HepG2 (cell line): ENCODE measurements around the gene ATRAID. TPM values are rescaled to one million over a fixed set of nuclear protein-coding genes. Genes with fewer than 3 reads are reported as not detected.

ENCODE experiments used
- CREB1 ChIP-seq, 2 experiments: fragments of 450-650 bp in 1 of 2; IDR thresholded peaks; 2 replicates each; pipeline ENCODE4 v1.6.1; 2016 to 2017; ENCODE audit warnings: control low read depth in 1 of 2, mild to moderate bottlenecking in 1 of 2, missing compliant biosample characterization in 1 of 2, missing genetic modification characterization in 1 of 2
- DNMT1 ChIP-seq: sonication (generic); formaldehyde crosslinking; IDR thresholded peaks from 2 replicates; pipeline ENCODE4 v1.5.1; 2020; ENCODE audit warnings: mild to moderate bottlenecking, missing genetic modification reagents
- HES4 ChIP-seq: sonication (generic); formaldehyde crosslinking; IDR thresholded peaks from 2 replicates; pipeline ENCODE4 v1.9.0; 2021; ENCODE audit warnings: mild to moderate bottlenecking, missing genetic modification reagents, borderline replicate concordance
- IRX3 ChIP-seq: sonication (generic); formaldehyde crosslinking; IDR thresholded peaks from 2 replicates; pipeline ENCODE4 v1.8.1; 2023; ENCODE audit warnings: mild to moderate bottlenecking, low read depth, missing genetic modification reagents, borderline replicate concordance
- KAT8 ChIP-seq: IDR thresholded peaks from 2 replicates; pipeline ENCODE4 v1.6.1; 2016; ENCODE audit warnings: missing genetic modification reagents, missing compliant biosample characterization
- KLF11 ChIP-seq: IDR thresholded peaks from 2 replicates; pipeline ENCODE4 v1.6.1; 2016; ENCODE audit warnings: missing compliant biosample characterization
- MIER2 ChIP-seq: IDR thresholded peaks from 2 replicates; pipeline ENCODE4 v1.6.1; 2016; ENCODE audit warnings: missing biosample characterization, missing genetic modification reagents
- NR1H2 ChIP-seq: sonication (generic); formaldehyde crosslinking; IDR thresholded peaks from 2 replicates; pipeline ENCODE4 v1.8.1; 2022; ENCODE audit warnings: low read depth, missing genetic modification reagents, borderline replicate concordance
- NR2F6 ChIP-seq, 2 experiments: IDR thresholded peaks; 2 replicates each; pipeline ENCODE4 v1.6.1; 2016; ENCODE audit warnings: antibody characterized with exemption in 1 of 2, mild to moderate bottlenecking in 1 of 2
- PAWR ChIP-seq: sonication (generic); formaldehyde crosslinking; IDR thresholded peaks from 2 replicates; pipeline ENCODE4 v1.4.0; 2020; ENCODE audit warnings: missing genetic modification reagents, mild to moderate bottlenecking, borderline replicate concordance
- PAX8 ChIP-seq: sonication (generic); formaldehyde crosslinking; IDR thresholded peaks from 2 replicates; pipeline ENCODE4 v1.8.0; 2022; ENCODE audit warnings: mild to moderate bottlenecking, missing genetic modification reagents, borderline replicate concordance
- POLR2G ChIP-seq: fragments of 200-400 bp; formaldehyde crosslinking; IDR thresholded peaks from 2 replicates; pipeline ENCODE4 v1.6.1; 2018; ENCODE audit warnings: mild to moderate bottlenecking, low read depth, low read length, moderate library complexity
- RAD21 ChIP-seq: fragments of 450-650 bp; formaldehyde crosslinking; IDR thresholded peaks from 2 replicates; pipeline ENCODE4 v1.5.0; 2020; ENCODE audit warnings: mild to moderate bottlenecking
- RNF2 ChIP-seq: fragments of 450-650 bp; conservative IDR thresholded peaks from 2 replicates; pipeline ENCODE4 v1.6.1; 2016; ENCODE audit warnings: low read depth
- SPEN ChIP-seq: sonication (generic); formaldehyde crosslinking; IDR thresholded peaks from 2 replicates; pipeline ENCODE4 v1.5.1; 2020; ENCODE audit warnings: low read depth, mild to moderate bottlenecking, missing genetic modification reagents
- ZNF205 ChIP-seq: IDR thresholded peaks from 2 replicates; pipeline ENCODE4 v1.6.1; 2018; ENCODE audit warnings: missing biosample characterization, missing genetic modification reagents
- ZNF230 ChIP-seq: sonication (generic); formaldehyde crosslinking; IDR thresholded peaks from 2 replicates; pipeline ENCODE4 v1.4.0; 2020; ENCODE audit warnings: mild to moderate bottlenecking, missing genetic modification reagents
- ZNF547 ChIP-seq: sonication (generic); formaldehyde crosslinking; IDR thresholded peaks from 2 replicates; pipeline ENCODE4 v1.5.1; 2020; ENCODE audit warnings: mild to moderate bottlenecking, missing genetic modification reagents
- ZNF563 ChIP-seq: sonication (generic); formaldehyde crosslinking; IDR thresholded peaks from 2 replicates; pipeline ENCODE4 v1.8.0; 2022; ENCODE audit warnings: mild to moderate bottlenecking, moderate library complexity, missing genetic modification reagents
- polyA plus RNA-seq, 8 experiments: library from polyadenylated mRNA; depleted of rRNA in 3 of 8; stranded (reverse) in 7 of 8; unstranded in 1 of 8; fragments of >200 nt; fragmentation: Illumina TruSeq in 4 of 8; extraction: Trizol in 4 of 8; gene quantifications; 2 replicates each; pipeline versions ENCODE4 v1.2.1 to v1.2.3, GENCODE V29; 2011 to 2016; ENCODE audit warnings: low read depth in 4 of 8, missing spikeins in 1 of 8, mixed read lengths in 1 of 8; ENCODE audit not compliant: insufficient read depth in 1 of 8
- total RNA-seq, 5 experiments: library from RNA; depleted of rRNA; stranded (reverse); fragments of >200 nt; fragmentation: Illumina TruSeq; extraction: Trizol; gene quantifications; 2 replicates each; pipeline ENCODE4 v1.2.3, GENCODE V29; 2016; ENCODE audit warnings: low read depth in 1 of 5
- TF ChIP-seq, protein P1 (sequence below): sonication (generic); formaldehyde crosslinking; IDR thresholded peaks from 2 replicates; pipeline ENCODE4 v1.4.0; 2020; ENCODE audit warnings: missing genetic modification reagents
- TF ChIP-seq, protein P2 (sequence below): sonication (generic); formaldehyde crosslinking; IDR thresholded peaks from 2 replicates; pipeline ENCODE4 v1.8.0; 2022; ENCODE audit warnings: mild to moderate bottlenecking, missing genetic modification reagents, borderline replicate concordance
- TF ChIP-seq, protein P3 (sequence below), 2 experiments: sonication (generic) in 1 of 2; formaldehyde crosslinking in 1 of 2; IDR thresholded peaks; 2 replicates each; pipeline versions ENCODE4 v1.5.1 to v1.6.1; 2011 to 2020; ENCODE audit warnings: borderline replicate concordance in 1 of 2, low read depth in 1 of 2, low read length in 1 of 2, mild to moderate bottlenecking in 1 of 2, missing genetic modification reagents in 1 of 2, moderate library complexity in 1 of 2

The ATRAID gene
- total and polyA plus RNA-seq, 2 of the 13 experiments (the other 11 are each of a cell fraction or from before 2014, with no cell fraction given), result 207 to 382 TPM

DNA sequence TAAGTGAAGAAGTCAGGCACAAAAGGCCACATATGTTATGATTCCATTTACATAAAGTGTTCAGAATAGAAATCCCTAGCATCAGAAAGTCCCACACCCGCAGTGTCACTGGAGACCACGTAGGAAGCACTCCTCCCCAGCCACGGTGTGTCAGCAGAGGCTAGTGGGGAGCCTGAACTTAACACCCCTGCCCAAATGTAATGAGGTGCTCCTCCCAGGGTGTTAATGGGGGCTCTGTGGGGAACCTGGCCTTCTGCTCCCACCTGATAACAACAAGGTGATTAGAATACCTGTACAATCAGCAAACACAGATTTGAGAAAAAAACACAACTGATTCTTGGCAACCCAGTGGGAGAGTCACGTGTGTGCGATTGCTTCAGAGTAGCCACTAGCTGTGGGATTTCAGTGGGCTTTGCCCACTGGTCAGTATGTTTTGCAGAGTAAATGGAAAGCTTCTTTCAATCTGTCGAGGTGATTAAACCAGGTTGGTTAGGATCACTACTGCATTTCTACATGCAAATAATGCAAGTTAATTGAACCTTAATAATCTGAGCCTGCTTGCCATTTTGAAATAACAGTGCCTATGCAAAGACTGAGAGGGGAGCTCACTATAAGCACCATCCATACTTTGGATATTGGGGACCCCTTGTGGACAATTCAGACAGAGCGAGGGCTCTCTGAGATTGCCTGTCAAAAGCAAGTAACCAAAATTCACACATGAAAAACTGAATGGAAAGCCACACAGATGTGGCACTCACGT, 20.6 kb upstream of the ATRAID start (continued):
- TF ChIP-seq SPEN (CRISPR knock-in tag), result no peak
- TF ChIP-seq IRX3, result no peak
- TF ChIP-seq POLR2G, result no peak
- no peak for TF ChIP-seq HES4 (CRISPR knock-in tag)
- no peak for TF ChIP-seq CREB1 (IDR thresholded peaks at IDR 0.05)
- peak; percentile 40; the same call in 1 of the 2 replicates for TF ChIP-seq CREB1 (CRISPR knock-in tag; IDR thresholded peaks at IDR 0.05)
- TF ChIP-seq DNMT1, result no peak
- TF ChIP-seq MIER2, result 0 out of 2 replicates have a peak, but pooled peaks have one; percentile 17
- no peak for TF ChIP-seq ZNF230 (CRISPR knock-in tag)
- no peak for TF ChIP-seq RNF2
- TF ChIP-seq, protein P1, sequence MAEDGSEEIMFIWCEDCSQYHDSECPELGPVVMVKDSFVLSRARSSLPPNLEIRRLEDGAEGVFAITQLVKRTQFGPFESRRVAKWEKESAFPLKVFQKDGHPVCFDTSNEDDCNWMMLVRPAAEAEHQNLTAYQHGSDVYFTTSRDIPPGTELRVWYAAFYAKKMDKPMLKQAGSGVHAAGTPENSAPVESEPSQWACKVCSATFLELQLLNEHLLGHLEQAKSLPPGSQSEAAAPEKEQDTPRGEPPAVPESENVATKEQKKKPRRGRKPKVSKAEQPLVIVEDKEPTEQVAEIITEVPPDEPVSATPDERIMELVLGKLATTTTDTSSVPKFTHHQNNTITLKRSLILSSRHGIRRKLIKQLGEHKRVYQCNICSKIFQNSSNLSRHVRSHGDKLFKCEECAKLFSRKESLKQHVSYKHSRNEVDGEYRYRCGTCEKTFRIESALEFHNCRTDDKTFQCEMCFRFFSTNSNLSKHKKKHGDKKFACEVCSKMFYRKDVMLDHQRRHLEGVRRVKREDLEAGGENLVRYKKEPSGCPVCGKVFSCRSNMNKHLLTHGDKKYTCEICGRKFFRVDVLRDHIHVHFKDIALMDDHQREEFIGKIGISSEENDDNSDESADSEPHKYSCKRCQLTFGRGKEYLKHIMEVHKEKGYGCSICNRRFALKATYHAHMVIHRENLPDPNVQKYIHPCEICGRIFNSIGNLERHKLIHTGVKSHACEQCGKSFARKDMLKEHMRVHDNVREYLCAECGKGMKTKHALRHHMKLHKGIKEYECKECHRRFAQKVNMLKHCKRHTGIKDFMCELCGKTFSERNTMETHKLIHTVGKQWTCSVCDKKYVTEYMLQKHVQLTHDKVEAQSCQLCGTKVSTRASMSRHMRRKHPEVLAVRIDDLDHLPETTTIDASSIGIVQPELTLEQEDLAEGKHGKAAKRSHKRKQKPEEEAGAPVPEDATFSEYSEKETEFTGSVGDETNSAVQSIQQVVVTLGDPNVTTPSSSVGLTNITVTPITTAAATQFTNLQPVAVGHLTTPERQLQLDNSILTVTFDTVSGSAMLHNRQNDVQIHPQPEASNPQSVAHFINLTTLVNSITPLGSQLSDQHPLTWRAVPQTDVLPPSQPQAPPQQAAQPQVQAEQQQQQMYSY (CRISPR knock-in tag), result no peak
- TF ChIP-seq NR2F6 (IDR thresholded peaks at IDR 0.05), result no peak
- peak; percentile 20; the same call in 1 of the 2 replicates for TF ChIP-seq NR2F6 (CRISPR knock-in tag; IDR thresholded peaks at IDR 0.05)
- no peak for TF ChIP-seq NR1H2 (CRISPR knock-in tag)
- TF ChIP-seq ZNF205 (CRISPR knock-in tag), result peak; percentile 52; the same call in 1 of the 2 replicates
- no peak for TF ChIP-seq ZNF563 (CRISPR knock-in tag)
- TF ChIP-seq, protein P2, sequence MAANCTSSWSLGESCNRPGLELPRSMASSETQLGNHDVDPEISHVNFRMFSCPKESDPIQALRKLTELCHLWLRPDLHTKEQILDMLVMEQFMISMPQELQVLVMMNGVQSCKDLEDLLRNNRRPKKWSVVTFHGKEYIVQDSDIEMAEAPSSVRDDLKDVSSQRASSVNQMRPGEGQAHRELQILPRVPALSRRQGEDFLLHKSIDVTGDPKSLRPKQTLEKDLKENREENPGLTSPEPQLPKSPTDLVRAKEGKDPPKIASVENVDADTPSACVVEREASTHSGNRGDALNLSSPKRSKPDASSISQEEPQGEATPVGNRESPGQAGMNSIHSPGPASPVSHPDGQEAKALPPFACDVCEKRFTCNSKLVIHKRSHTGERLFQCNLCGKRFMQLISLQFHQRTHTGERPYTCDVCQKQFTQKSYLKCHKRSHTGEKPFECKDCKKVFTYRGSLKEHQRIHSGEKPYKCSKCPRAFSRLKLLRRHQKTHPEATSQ (CRISPR knock-in tag), result no peak
- no peak for TF ChIP-seq PAX8 (CRISPR knock-in tag)
- peak; percentile 54; the same call in 1 of the 2 replicates for TF ChIP-seq KLF11 (CRISPR knock-in tag)
- TF ChIP-seq PAWR (CRISPR knock-in tag), result no peak
- no peak for TF ChIP-seq KAT8
- TF ChIP-seq RAD21, result peak; percentile 97
- TF ChIP-seq, protein P3, sequence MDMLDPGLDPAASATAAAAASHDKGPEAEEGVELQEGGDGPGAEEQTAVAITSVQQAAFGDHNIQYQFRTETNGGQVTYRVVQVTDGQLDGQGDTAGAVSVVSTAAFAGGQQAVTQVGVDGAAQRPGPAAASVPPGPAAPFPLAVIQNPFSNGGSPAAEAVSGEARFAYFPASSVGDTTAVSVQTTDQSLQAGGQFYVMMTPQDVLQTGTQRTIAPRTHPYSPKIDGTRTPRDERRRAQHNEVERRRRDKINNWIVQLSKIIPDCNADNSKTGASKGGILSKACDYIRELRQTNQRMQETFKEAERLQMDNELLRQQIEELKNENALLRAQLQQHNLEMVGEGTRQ (IDR thresholded peaks at IDR 0.05; ENCODE audit: low read depth, low read length), result 0 out of 2 replicates have a peak, but pooled peaks have one; percentile 27
- TF ChIP-seq, protein P3 (CRISPR knock-in tag; IDR thresholded peaks at IDR 0.05; ENCODE audit: borderline replicate concordance), result peak; percentile 27; the same call in 1 of the 2 replicates
- no peak for TF ChIP-seq ZNF547 (CRISPR knock-in tag)
